ENCODE measurements around the gene SASH1.

DNA sequence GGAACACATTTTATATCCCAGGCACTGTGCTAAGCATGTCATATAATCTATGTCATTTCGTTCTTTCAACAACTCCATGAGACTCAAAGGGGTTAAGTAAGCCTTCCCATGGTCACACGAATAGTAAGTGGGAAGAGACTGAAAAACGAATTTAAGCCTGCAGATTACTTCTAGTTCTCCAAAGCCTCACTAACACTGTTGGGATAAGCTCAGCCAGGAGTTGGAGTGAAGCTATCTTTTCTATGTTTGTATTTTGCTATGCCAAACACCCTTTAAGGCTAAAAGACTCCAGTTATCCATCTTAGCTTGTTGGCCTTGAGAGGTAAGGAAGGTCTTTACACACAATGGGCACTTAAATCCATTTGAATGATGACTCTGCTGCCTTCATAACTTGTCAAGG lies 256.1 kb downstream of the SASH1 start:
- TF ChIP-seq, protein P1, sequence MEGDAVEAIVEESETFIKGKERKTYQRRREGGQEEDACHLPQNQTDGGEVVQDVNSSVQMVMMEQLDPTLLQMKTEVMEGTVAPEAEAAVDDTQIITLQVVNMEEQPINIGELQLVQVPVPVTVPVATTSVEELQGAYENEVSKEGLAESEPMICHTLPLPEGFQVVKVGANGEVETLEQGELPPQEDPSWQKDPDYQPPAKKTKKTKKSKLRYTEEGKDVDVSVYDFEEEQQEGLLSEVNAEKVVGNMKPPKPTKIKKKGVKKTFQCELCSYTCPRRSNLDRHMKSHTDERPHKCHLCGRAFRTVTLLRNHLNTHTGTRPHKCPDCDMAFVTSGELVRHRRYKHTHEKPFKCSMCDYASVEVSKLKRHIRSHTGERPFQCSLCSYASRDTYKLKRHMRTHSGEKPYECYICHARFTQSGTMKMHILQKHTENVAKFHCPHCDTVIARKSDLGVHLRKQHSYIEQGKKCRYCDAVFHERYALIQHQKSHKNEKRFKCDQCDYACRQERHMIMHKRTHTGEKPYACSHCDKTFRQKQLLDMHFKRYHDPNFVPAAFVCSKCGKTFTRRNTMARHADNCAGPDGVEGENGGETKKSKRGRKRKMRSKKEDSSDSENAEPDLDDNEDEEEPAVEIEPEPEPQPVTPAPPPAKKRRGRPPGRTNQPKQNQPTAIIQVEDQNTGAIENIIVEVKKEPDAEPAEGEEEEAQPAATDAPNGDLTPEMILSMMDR (IDR thresholded peaks at IDR 0.05): no peak
- TF ChIP-seq POLR2A (IDR thresholded peaks at IDR 0.05) (no peak), POLR2AphosphoS5 (IDR thresholded peaks at IDR 0.05) (no peak)
